A549 (cell line): ENCODE measurements around the gene FANCM.

Source experiments
- CEBPB ChIP-seq, 2 experiments: fragments of >200 bp in 1 of 2; sonication (Bioruptor Twin) in 1 of 2; formaldehyde crosslinking in 1 of 2; IDR thresholded peaks; 2 replicates each; pipeline ENCODE4 v1.6.1; 2012 to 2016
- CTCF ChIP-seq: fragments of >200 bp; sonication (Bioruptor Twin); formaldehyde crosslinking; IDR thresholded peaks from 3 replicates; pipeline ENCODE4 v1.5.1; 2016
- HDAC2 ChIP-seq: fragments of 200-600 bp; sonication (generic); IDR thresholded peaks from 2 replicates; pipeline ENCODE4 v1.6.1; 2016
- MAX ChIP-seq: IDR thresholded peaks from 2 replicates; pipeline ENCODE4 v1.6.1; 2012
- MYC ChIP-seq: IDR thresholded peaks from 2 replicates; pipeline ENCODE4 v1.6.1; 2012; ENCODE audit warnings: mild to moderate bottlenecking, inconsistent platforms, low read length, improper control_type of control experiment, borderline replicate concordance
- POLR2AphosphoS2 ChIP-seq: conservative IDR thresholded peaks from 2 replicates; pipeline ENCODE4 v1.6.1; 2012; ENCODE audit warnings: low read length, improper control_type of control experiment, inconsistent platforms
- RAD21 ChIP-seq, 2 experiments: fragments of >200 bp in 1 of 2; sonication (Bioruptor Twin) in 1 of 2; formaldehyde crosslinking in 1 of 2; IDR thresholded peaks in 1 of 2; conservative IDR thresholded peaks in 1 of 2; 2 replicates in 1 of 2; 3 replicates in 1 of 2; pipeline ENCODE4 v1.6.1; 2012 to 2018; ENCODE audit warnings: inconsistent platforms in 1 of 2

- TF ChIP-seq CTCF (no peak), MAX (no peak), RAD21 (conservative IDR thresholded peaks at IDR 0.05 in 1 of 2, IDR thresholded peaks at IDR 0.05 in 1 of 2) (no peak), POLR2AphosphoS2 (no peak), CEBPB (IDR thresholded peaks at IDR 0.05) (no peak), HDAC2 (no peak), MYC (no peak)
Observed at GRCh38 chr14:45222485-45223262, 86.9 kb downstream of the FANCM start.
